Neutrophil (primary cell): ENCODE data around the gene DPH6.
"Not testable (repeated sequence)": the region's sequence is repeated elsewhere in the genome, so short reads cannot be mapped to it uniquely, and the experiment has no call there.

Source experiments
- H3K27ac ChIP-seq: fragments of 200-600 bp; sonication (generic); 2 replicates; pipeline ENCODE4 v1.5.1; 2016; ENCODE audit warnings: mild to moderate bottlenecking, moderate library complexity
- H3K27me3 ChIP-seq: fragments of 200-600 bp; sonication (generic); 2 replicates; pipeline ENCODE4 v1.6.0; 2016; ENCODE audit warnings: mild to moderate bottlenecking
- H3K36me3 ChIP-seq: fragments of 200-600 bp; sonication (generic); 2 replicates; pipeline ENCODE4 v1.5.1; 2017
- H3K4me1 ChIP-seq, 2 experiments: fragments of 200-600 bp in 1 of 2; sonication (generic) in 1 of 2; 1 replicate in 1 of 2; 2 replicates in 1 of 2; pipeline versions ENCODE4 v1.5.1 to v1.6.1; 2013 to 2016; ENCODE audit warnings: low read depth in 1 of 2, low read length in 1 of 2, mild to moderate bottlenecking in 1 of 2, moderate library complexity in 1 of 2; ENCODE audit not compliant: control insufficient read depth in 1 of 2, insufficient read depth in 1 of 2
- H3K4me3 ChIP-seq, 2 experiments: fragments of 200-600 bp in 1 of 2; sonication (generic) in 1 of 2; 1 replicate in 1 of 2; 2 replicates in 1 of 2; pipeline ENCODE4 v1.5.1; 2013 to 2016; ENCODE audit warnings: low read depth in 1 of 2, low read length in 1 of 2, mild to moderate bottlenecking in 1 of 2, moderate library complexity in 1 of 2
- H3K9me3 ChIP-seq: fragments of 200-600 bp; sonication (generic); 2 replicates; pipeline ENCODE4 v1.5.1; 2016
- TF ChIP-seq, protein P1 (sequence below): fragments of 200-600 bp; sonication (generic); IDR thresholded peaks from 2 replicates; pipeline ENCODE4 v1.5.1; 2016; ENCODE audit warnings: antibody characterized with exemption

DPH6 gene

DNA sequence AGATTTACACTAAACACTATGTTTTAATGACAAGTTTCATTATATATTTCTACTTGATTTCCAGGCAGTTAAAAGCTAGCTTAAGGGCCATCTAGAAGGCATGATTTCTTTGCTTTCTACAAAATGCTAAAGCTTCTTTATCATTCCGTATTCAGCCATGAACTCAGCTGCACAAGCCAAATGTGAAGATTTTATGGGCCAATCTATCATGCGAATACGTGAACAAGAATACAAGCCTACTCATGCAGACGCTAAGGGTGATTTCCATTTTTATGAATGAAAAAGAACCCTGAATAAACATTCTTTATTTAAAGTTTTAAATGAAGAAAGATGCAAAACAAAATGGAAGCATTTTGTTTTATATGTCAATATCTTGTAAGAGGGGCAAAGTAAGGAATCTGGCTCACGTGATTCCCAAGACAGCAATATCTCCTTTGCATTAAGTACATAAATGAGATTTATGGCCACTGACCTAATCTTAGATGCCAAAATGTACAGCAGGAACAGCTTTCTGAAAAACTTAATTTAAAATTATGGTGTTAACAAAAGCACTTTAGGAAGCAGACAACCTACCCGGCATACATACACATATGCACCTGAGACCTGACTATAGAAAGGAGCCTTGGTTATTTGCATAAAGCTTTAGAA lies 215.8 kb downstream of the DPH6 start:
- TF ChIP-seq, protein P1, sequence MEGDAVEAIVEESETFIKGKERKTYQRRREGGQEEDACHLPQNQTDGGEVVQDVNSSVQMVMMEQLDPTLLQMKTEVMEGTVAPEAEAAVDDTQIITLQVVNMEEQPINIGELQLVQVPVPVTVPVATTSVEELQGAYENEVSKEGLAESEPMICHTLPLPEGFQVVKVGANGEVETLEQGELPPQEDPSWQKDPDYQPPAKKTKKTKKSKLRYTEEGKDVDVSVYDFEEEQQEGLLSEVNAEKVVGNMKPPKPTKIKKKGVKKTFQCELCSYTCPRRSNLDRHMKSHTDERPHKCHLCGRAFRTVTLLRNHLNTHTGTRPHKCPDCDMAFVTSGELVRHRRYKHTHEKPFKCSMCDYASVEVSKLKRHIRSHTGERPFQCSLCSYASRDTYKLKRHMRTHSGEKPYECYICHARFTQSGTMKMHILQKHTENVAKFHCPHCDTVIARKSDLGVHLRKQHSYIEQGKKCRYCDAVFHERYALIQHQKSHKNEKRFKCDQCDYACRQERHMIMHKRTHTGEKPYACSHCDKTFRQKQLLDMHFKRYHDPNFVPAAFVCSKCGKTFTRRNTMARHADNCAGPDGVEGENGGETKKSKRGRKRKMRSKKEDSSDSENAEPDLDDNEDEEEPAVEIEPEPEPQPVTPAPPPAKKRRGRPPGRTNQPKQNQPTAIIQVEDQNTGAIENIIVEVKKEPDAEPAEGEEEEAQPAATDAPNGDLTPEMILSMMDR = no peak
- H3K27ac ChIP-seq = no peak overlapping the region
- no peaks in the 10 kb centered on the region for H3K4me1 ChIP-seq
- H3K9me3 ChIP-seq = no peaks in the 10 kb centered on the region
- H3K4me3 ChIP-seq = no peak overlapping the region
- no peaks in the 10 kb centered on the region for H3K36me3 ChIP-seq
- no peaks in the 10 kb centered on the region for H3K27me3 ChIP-seq

- Histone ChIP-seq H3K27ac (no peak overlapping the region), H3K36me3 (no peaks in the 10 kb centered on the region), H3K4me1 (no peaks in the 10 kb centered on the region), H3K4me3 (no peak overlapping the region), H3K9me3 (no peaks in the 10 kb centered on the region), H3K27me3 (no peaks in the 10 kb centered on the region)
- TF ChIP-seq, protein P1 = no peak
Observed at GRCh38 chr15:35329521-35329961, 216.4 kb downstream of the DPH6 start.

GRCh38 chr15:35328836-35329235 lies 217.1 kb downstream of the DPH6 start:
- not testable (repeated sequence) for H3K9me3 ChIP-seq, H3K27ac ChIP-seq, H3K4me1 ChIP-seq, H3K36me3 ChIP-seq, H3K4me3 ChIP-seq, H3K27me3 ChIP-seq

- TF ChIP-seq, protein P1 = no peak
- H3K27ac ChIP-seq = no peak overlapping the region
- H3K9me3 ChIP-seq = no peaks in the 10 kb centered on the region
- H3K27me3 ChIP-seq = no peaks in the 10 kb centered on the region
- H3K4me3 ChIP-seq = no peak overlapping the region
- no peaks in the 10 kb centered on the region for H3K4me1 ChIP-seq
- no peaks in the 10 kb centered on the region for H3K36me3 ChIP-seq
Observed at GRCh38 chr15:35327789-35328188, 218.2 kb downstream of the DPH6 start.

- Histone ChIP-seq H3K4me1 (no peaks in the 10 kb centered on the region), H3K27ac (no peak overlapping the region), H3K4me3 (no peak overlapping the region), H3K27me3 (no peaks in the 10 kb centered on the region), H3K9me3 (no peaks in the 10 kb centered on the region), H3K36me3 (no peaks in the 10 kb centered on the region)
- TF ChIP-seq, protein P1 = no peak
Observed at GRCh38 chr15:35325374-35325941, 220.5 kb downstream of the DPH6 start.

DNA sequence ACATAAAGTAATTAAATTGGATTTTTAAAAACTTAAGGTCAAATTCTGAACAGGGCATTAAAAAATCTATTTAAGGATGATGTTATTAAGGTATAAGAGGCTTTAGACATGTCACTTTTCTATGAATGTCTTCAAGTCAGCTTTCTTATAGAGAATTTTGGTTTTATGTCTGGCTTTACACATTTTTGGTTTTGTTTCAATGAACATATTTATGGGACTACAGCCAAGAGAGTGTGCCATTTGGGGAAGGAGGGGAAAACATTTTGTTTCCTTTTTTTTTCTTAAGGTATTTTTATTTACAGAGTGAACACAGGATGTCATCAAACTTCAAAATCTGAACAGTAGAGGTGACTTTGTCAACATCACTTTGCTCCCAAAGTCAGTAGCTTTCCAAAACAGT lies 222.8 kb downstream of the DPH6 start:
- TF ChIP-seq, protein P1 = no peak

More for the DNA sequence above, 222.8 kb downstream of the DPH6 start:
- no peaks in the 10 kb centered on the region for H3K27me3 ChIP-seq
- H3K4me3 ChIP-seq = no peak overlapping the region
- H3K27ac ChIP-seq = no peak overlapping the region
- H3K9me3 ChIP-seq = no peaks in the 10 kb centered on the region
- no peaks in the 10 kb centered on the region for H3K36me3 ChIP-seq
- no peaks in the 10 kb centered on the region for H3K4me1 ChIP-seq
